ENCODE measurements around the gene TEX44. TPM values are rescaled to one million over a fixed set of nuclear protein-coding genes. Genes with fewer than 3 reads are reported as not detected.

TEX44 gene
- total and polyA plus RNA-seq, 4 donors = not detected

GRCh38 chr2:231565887-231566594 is 26.6 kb upstream of the TEX44 start:
- no peak for ATAC-seq (ENCODE audit: insufficient read depth, low FRiP score)
- H3K27ac ChIP-seq (ENCODE audit: low read depth in 1 of 2, low read length in 1 of 2) = no peak overlapping the region
- no peak overlapping the region for H3K4me3 ChIP-seq
- H3K9me3 ChIP-seq (ENCODE audit: control insufficient read depth in 4 of 4, insufficient read depth in 3 of 4, low read length in 3 of 4) = no peaks in the 10 kb centered on the region
- no peaks in the 10 kb centered on the region for H3K27me3 ChIP-seq (ENCODE audit: control insufficient read depth in 3 of 3, insufficient read depth in 3 of 3, low read length in 2 of 3)
- no peaks in the 10 kb centered on the region for H3K36me3 ChIP-seq (ENCODE audit: control insufficient read depth in 4 of 4, insufficient read depth in 4 of 4, low read length in 4 of 4)
- H3K9ac ChIP-seq (ENCODE audit: insufficient read depth in 1 of 2, low read length in 2 of 2) = no peak overlapping the region
- 81 to 91% methylated on average over 4 of the region's 4 CpGs for WGBS, 2 donors
- DNase-seq = no peak
- H3K4me1 ChIP-seq (ENCODE audit: control insufficient read depth in 5 of 5, insufficient read depth in 5 of 5, low read length in 5 of 5) = peaks cover 0 to 7% (median 0%) of the 10 kb centered on the region in 5 donors
- TF ChIP-seq, protein P1, sequence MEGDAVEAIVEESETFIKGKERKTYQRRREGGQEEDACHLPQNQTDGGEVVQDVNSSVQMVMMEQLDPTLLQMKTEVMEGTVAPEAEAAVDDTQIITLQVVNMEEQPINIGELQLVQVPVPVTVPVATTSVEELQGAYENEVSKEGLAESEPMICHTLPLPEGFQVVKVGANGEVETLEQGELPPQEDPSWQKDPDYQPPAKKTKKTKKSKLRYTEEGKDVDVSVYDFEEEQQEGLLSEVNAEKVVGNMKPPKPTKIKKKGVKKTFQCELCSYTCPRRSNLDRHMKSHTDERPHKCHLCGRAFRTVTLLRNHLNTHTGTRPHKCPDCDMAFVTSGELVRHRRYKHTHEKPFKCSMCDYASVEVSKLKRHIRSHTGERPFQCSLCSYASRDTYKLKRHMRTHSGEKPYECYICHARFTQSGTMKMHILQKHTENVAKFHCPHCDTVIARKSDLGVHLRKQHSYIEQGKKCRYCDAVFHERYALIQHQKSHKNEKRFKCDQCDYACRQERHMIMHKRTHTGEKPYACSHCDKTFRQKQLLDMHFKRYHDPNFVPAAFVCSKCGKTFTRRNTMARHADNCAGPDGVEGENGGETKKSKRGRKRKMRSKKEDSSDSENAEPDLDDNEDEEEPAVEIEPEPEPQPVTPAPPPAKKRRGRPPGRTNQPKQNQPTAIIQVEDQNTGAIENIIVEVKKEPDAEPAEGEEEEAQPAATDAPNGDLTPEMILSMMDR (IDR thresholded peaks at IDR 0.05; ENCODE audit: control extremely low read depth, extremely low read depth) = no peak

- DNase-seq (no peak), ATAC-seq (ENCODE audit: insufficient read depth, low FRiP score) (no peak)
- WGBS, 2 donors = 87 to 88% methylated on average over 3 of the region's 3 CpGs
- no peak overlapping the region for H3K9ac ChIP-seq (ENCODE audit: insufficient read depth in 1 of 2, low read length in 2 of 2)
- peaks cover 0 to 7% (median 0%) of the 10 kb centered on the region in 5 donors for H3K4me1 ChIP-seq (ENCODE audit: control insufficient read depth in 5 of 5, insufficient read depth in 5 of 5, low read length in 5 of 5)
- H3K4me3 ChIP-seq = no peak overlapping the region
- H3K27ac ChIP-seq (ENCODE audit: low read depth in 1 of 2, low read length in 1 of 2) = no peak overlapping the region
- H3K27me3 ChIP-seq (ENCODE audit: control insufficient read depth in 3 of 3, insufficient read depth in 3 of 3, low read length in 2 of 3) = no peaks in the 10 kb centered on the region
- TF ChIP-seq, protein P1 (IDR thresholded peaks at IDR 0.05; ENCODE audit: control extremely low read depth, extremely low read depth) = no peak
- H3K36me3 ChIP-seq (ENCODE audit: control insufficient read depth in 4 of 4, insufficient read depth in 4 of 4, low read length in 4 of 4) = no peaks in the 10 kb centered on the region
- no peaks in the 10 kb centered on the region for H3K9me3 ChIP-seq (ENCODE audit: control insufficient read depth in 4 of 4, insufficient read depth in 3 of 4, low read length in 3 of 4)
These were observed 25.5 kb upstream of the TEX44 start for GRCh38 chr2:231567159-231567558.

GRCh38 chr2:231568098-231568784 is 24.4 kb upstream of the TEX44 start:
- WGBS, 2 donors = 71 to 75% methylated on average over 6 of the region's 6 CpGs
- Histone ChIP-seq H3K9ac (ENCODE audit: insufficient read depth in 1 of 2, low read length in 2 of 2) (no peak overlapping the region), H3K36me3 (ENCODE audit: control insufficient read depth in 4 of 4, insufficient read depth in 4 of 4, low read length in 4 of 4) (no peaks in the 10 kb centered on the region), H3K4me1 (ENCODE audit: control insufficient read depth in 5 of 5, insufficient read depth in 5 of 5, low read length in 5 of 5) (peaks cover 0 to 7% (median 0%) of the 10 kb centered on the region in 5 donors), H3K9me3 (ENCODE audit: control insufficient read depth in 4 of 4, insufficient read depth in 3 of 4, low read length in 3 of 4) (no peaks in the 10 kb centered on the region), H3K27me3 (ENCODE audit: control insufficient read depth in 3 of 3, insufficient read depth in 3 of 3, low read length in 2 of 3) (no peaks in the 10 kb centered on the region), H3K4me3 (no peak overlapping the region), H3K27ac (ENCODE audit: low read depth in 1 of 2, low read length in 1 of 2) (no peak overlapping the region)
- TF ChIP-seq, protein P1 (IDR thresholded peaks at IDR 0.05; ENCODE audit: control extremely low read depth, extremely low read depth) = no peak
- ATAC-seq (ENCODE audit: insufficient read depth, low FRiP score) (no peak), DNase-seq (no peak)
